HG02763 (cell line): Measurements from ENCODE around the gene SLC6A13.

Experiments
- ATAC-seq: cut with Tn5 transposase; IDR thresholded peaks from one replicate; pipeline ENCODE4 v1.9.1; 2021; ENCODE audit warnings: mild to moderate bottlenecking, moderate library complexity; ENCODE audit not compliant: unreplicated experiment

SLC6A13 gene

GRCh38 chr12:234891-235415 lies 27.7 kb downstream of the SLC6A13 start:
- no peak for ATAC-seq

- no peak for ATAC-seq
These were observed 28.6 kb downstream of the SLC6A13 start for GRCh38 chr12:234019-234418.

- ATAC-seq, result no peak
These were observed 29.0 kb downstream of the SLC6A13 start for GRCh38 chr12:233615-233968.

GRCh38 chr12:232731-233614 lies 29.7 kb downstream of the SLC6A13 start:
- no peak for ATAC-seq

- ATAC-seq, result no peak
These were observed 31.5 kb downstream of the SLC6A13 start for GRCh38 chr12:230925-231671.

GRCh38 chr12:229441-230191 lies 33.0 kb downstream of the SLC6A13 start:
- ATAC-seq, result no peak

- ATAC-seq, result no peak
These were observed 33.8 kb downstream of the SLC6A13 start for GRCh38 chr12:228846-229200.

GRCh38 chr12:227923-228845 lies 34.5 kb downstream of the SLC6A13 start:
- no peak for ATAC-seq

GRCh38 chr12:227286-227915 lies 35.2 kb downstream of the SLC6A13 start:
- ATAC-seq, result no peak

- no peak for ATAC-seq
These were observed 36.2 kb downstream of the SLC6A13 start for GRCh38 chr12:226401-226800.

GRCh38 chr12:225012-225411 lies 37.6 kb downstream of the SLC6A13 start:
- ATAC-seq, result no peak

GRCh38 chr12:224330-224729 lies 38.3 kb downstream of the SLC6A13 start:
- ATAC-seq, result no peak

GRCh38 chr12:223841-224240 lies 38.8 kb downstream of the SLC6A13 start:
- no peak for ATAC-seq

GRCh38 chr12:221736-222135 lies 40.9 kb downstream of the SLC6A13 start:
- ATAC-seq, result no peak

GRCh38 chr12:220946-221550 lies 41.6 kb downstream of the SLC6A13 start:
- no peak for ATAC-seq

- no peak for ATAC-seq
These were observed 42.1 kb downstream of the SLC6A13 start for GRCh38 chr12:220491-220890.

- no peak for ATAC-seq
These were observed 42.7 kb downstream of the SLC6A13 start for GRCh38 chr12:219891-220352.

- ATAC-seq, result no peak
These were observed 43.7 kb downstream of the SLC6A13 start for GRCh38 chr12:218728-219590.
